IMR-90 (cell line): ENCODE results near the gene SRMS. TPM values are rescaled to one million over a fixed set of nuclear protein-coding genes. Genes with fewer than 3 reads are reported as not detected.

Source experiments
- ATAC-seq: fragments of 200-7000 bp; cut with Tn5 transposase; 2 replicates; pipeline ENCODE4 v1.9.1; 2020; ENCODE audit warnings: low read depth, mild to moderate bottlenecking, moderate library complexity
- BruUV-seq: library from RNA; stranded (reverse); fragments of 400-500 nt; replicated peaks from 2 replicates; lab custom pipeline; 2021; lab: Mats Ljungman, UMichigan
- CTCF ChIA-PET: fragments of 300-600 bp; formaldehyde crosslinking; extraction: SDS; loops from one replicate; lab custom pipeline; 2021; ENCODE audit warnings: antibody characterized with exemption; lab: Yijun Ruan, JAX
- POLR2A ChIA-PET: fragments of 300-600 bp; sonication (Branson Sonifier 250); formaldehyde crosslinking; loops from one replicate; lab custom pipeline; 2022; ENCODE audit warnings: antibody characterized with exemption; ENCODE audit not compliant: unreplicated experiment; lab: Charles Lee
- DNase-seq: peaks from one replicate; pipeline ENCODE4 v3.0.0; 2013
- H2AFZ ChIP-seq: replicated peaks from 2 replicates; pipeline ENCODE3; 2013; ENCODE audit warnings: low read length, mild to moderate bottlenecking; ENCODE audit not compliant: poor library complexity
- H2AK5ac ChIP-seq: 2 replicates; pipeline ENCODE4 v1.6.1; 2013; ENCODE audit warnings: low read depth, low read length, inconsistent platforms
- H2AK9ac ChIP-seq: replicated peaks from 2 replicates; pipeline ENCODE3; 2013; ENCODE audit warnings: mild to moderate bottlenecking, low read depth, low read length, moderate library complexity; ENCODE audit not compliant: poor library complexity
- H2BK120ac ChIP-seq: 2 replicates; pipeline ENCODE4 v1.6.1; 2013; ENCODE audit warnings: low read depth, low read length, inconsistent platforms
- H2BK15ac ChIP-seq: 3 replicates; pipeline ENCODE4 v1.6.1; 2013; ENCODE audit warnings: low read depth, low read length, inconsistent platforms
- H2BK20ac ChIP-seq: 2 replicates; pipeline ENCODE4 v1.6.1; 2013; ENCODE audit warnings: low read depth, mild to moderate bottlenecking, inconsistent platforms, low read length, moderate library complexity
- H2BK5ac ChIP-seq: 2 replicates; pipeline ENCODE4 v1.6.1; 2013; ENCODE audit warnings: mild to moderate bottlenecking, low read depth, low read length, inconsistent platforms; ENCODE audit not compliant: poor library complexity, severe bottlenecking
- H3K14ac ChIP-seq: replicated peaks from 2 replicates; pipeline ENCODE4 v1.6.1; 2013; ENCODE audit warnings: low read depth, low read length, inconsistent platforms
- H3K18ac ChIP-seq: 2 replicates; pipeline ENCODE4 v1.6.1; 2013; ENCODE audit warnings: low read depth, low read length, control low read depth
- H3K23ac ChIP-seq: 2 replicates; pipeline ENCODE4 v1.6.1; 2013; ENCODE audit warnings: low read depth, low read length, inconsistent platforms
- H3K27ac ChIP-seq: 2 replicates; pipeline ENCODE4 v1.5.1; 2013; ENCODE audit warnings: mild to moderate bottlenecking, control low read depth, low read length; ENCODE audit not compliant: insufficient read depth
- H3K27me3 ChIP-seq: 2 replicates; pipeline ENCODE4 v1.6.1; 2013; ENCODE audit warnings: low read length; ENCODE audit not compliant: control insufficient read depth, insufficient read depth
- H3K36me3 ChIP-seq: 2 replicates; pipeline ENCODE4 v1.6.1; 2013; ENCODE audit warnings: low read length, mixed read lengths; ENCODE audit not compliant: control insufficient read depth, insufficient read depth
- H3K4ac ChIP-seq: 2 replicates; pipeline ENCODE4 v1.6.1; 2013; ENCODE audit warnings: low read depth, low read length, inconsistent platforms
- H3K4me1 ChIP-seq: 2 replicates; pipeline ENCODE4 v1.6.1; 2013; ENCODE audit warnings: low read length, mixed read lengths; ENCODE audit not compliant: control insufficient read depth, insufficient read depth
- H3K4me2 ChIP-seq: 2 replicates; pipeline ENCODE4 v1.6.1; 2013; ENCODE audit warnings: low read depth, mild to moderate bottlenecking, control low read depth, low read length, moderate library complexity
- H3K4me3 ChIP-seq: 2 replicates; pipeline ENCODE4 v1.5.1; 2013; ENCODE audit warnings: low read depth, mild to moderate bottlenecking, control low read depth, low read length, moderate library complexity; ENCODE audit not compliant: insufficient read depth
- H3K56ac ChIP-seq: 2 replicates; pipeline ENCODE4 v1.6.1; 2013; ENCODE audit warnings: low read length, inconsistent platforms; ENCODE audit not compliant: insufficient read depth; ENCODE audit errors: extremely low read depth
- H3K79me1 ChIP-seq, 2 experiments: 2 replicates each; pipeline ENCODE4 v1.6.1; 2013; ENCODE audit warnings: low read length in 2 of 2, inconsistent platforms in 1 of 2, low read depth in 1 of 2
- H3K9ac ChIP-seq: 2 replicates; pipeline ENCODE4 v1.6.1; 2013; ENCODE audit warnings: low read depth, low read length, control low read depth
- H3K9me1 ChIP-seq: 2 replicates; pipeline ENCODE4 v1.6.1; 2013; ENCODE audit warnings: low read length, inconsistent platforms; ENCODE audit not compliant: insufficient read depth
- H3K9me3 ChIP-seq: 2 replicates; pipeline ENCODE4 v1.6.1; 2013; ENCODE audit warnings: low read length; ENCODE audit not compliant: control insufficient read depth, insufficient read depth
- H4K20me1 ChIP-seq: 2 replicates; pipeline ENCODE4 v1.6.1; 2013; ENCODE audit warnings: low read length, inconsistent platforms; ENCODE audit not compliant: insufficient read depth
- H4K5ac ChIP-seq: 2 replicates; pipeline ENCODE4 v1.6.1; 2013; ENCODE audit warnings: mild to moderate bottlenecking, low read depth, low read length, control low read depth
- H4K8ac ChIP-seq, 2 experiments: 2 replicates each; pipeline ENCODE4 v1.6.1; 2013; ENCODE audit warnings: low read depth in 2 of 2, low read length in 2 of 2, control low read depth in 1 of 2, inconsistent platforms in 1 of 2
- H4K91ac ChIP-seq: 2 replicates; pipeline ENCODE4 v1.6.1; 2013; ENCODE audit warnings: low read depth, low read length, inconsistent platforms; ENCODE audit not compliant: insufficient read depth
- BHLHE40 ChIP-seq: fragments of 150-350 bp; IDR thresholded peaks from 2 replicates; pipeline ENCODE4 v1.6.1; 2016; ENCODE audit warnings: mild to moderate bottlenecking, low read depth, low read length
- CEBPB ChIP-seq: IDR thresholded peaks from 2 replicates; pipeline ENCODE4 v1.6.1; 2012; ENCODE audit warnings: low read depth, low read length, improper control_type of control experiment
- CHD1 ChIP-seq: IDR thresholded peaks from 2 replicates; pipeline ENCODE4 v1.6.1; 2012; ENCODE audit warnings: low read depth, low read length, improper control_type of control experiment
- CTCF ChIP-seq: conservative IDR thresholded peaks from 2 replicates; pipeline ENCODE4 v1.5.1; 2012; ENCODE audit warnings: mild to moderate bottlenecking, low read depth, low read length, improper control_type of control experiment
- FOS ChIP-seq: fragments of 150-350 bp; IDR thresholded peaks from 2 replicates; pipeline ENCODE4 v1.6.1; 2016; ENCODE audit warnings: low read depth, low read length
- MAFK ChIP-seq: IDR thresholded peaks from 2 replicates; pipeline ENCODE4 v1.6.1; 2012; ENCODE audit warnings: low read depth, low read length, improper control_type of control experiment
- MAZ ChIP-seq: IDR thresholded peaks from 2 replicates; pipeline ENCODE4 v1.6.1; 2012; ENCODE audit warnings: low read depth, mild to moderate bottlenecking, low read length, improper control_type of control experiment, moderate library complexity, borderline replicate concordance
- NFE2L2 ChIP-seq: fragments of 150-350 bp; IDR thresholded peaks from 2 replicates; pipeline ENCODE4 v1.6.1; 2016; ENCODE audit warnings: low read depth, mild to moderate bottlenecking, low read length
- POLR2A ChIP-seq: IDR thresholded peaks from 2 replicates; pipeline ENCODE4 v1.6.1; 2012; ENCODE audit warnings: mild to moderate bottlenecking, low read depth, low read length
- RAD21 ChIP-seq: IDR thresholded peaks from 2 replicates; pipeline ENCODE4 v1.6.1; 2012; ENCODE audit warnings: low read length, improper control_type of control experiment
- RCOR1 ChIP-seq: IDR thresholded peaks from 2 replicates; pipeline ENCODE4 v1.6.1; 2012; ENCODE audit warnings: mild to moderate bottlenecking, low read length, improper control_type of control experiment; ENCODE audit not compliant: insufficient replicate concordance
- RFX5 ChIP-seq: IDR thresholded peaks from 2 replicates; pipeline ENCODE4 v1.8.0; 2012; ENCODE audit warnings: low read depth, mild to moderate bottlenecking, low read length, moderate library complexity
- SMC3 ChIP-seq: fragments of 150-350 bp; IDR thresholded peaks from 2 replicates; pipeline ENCODE4 v1.6.1; 2016; ENCODE audit warnings: low read depth, mild to moderate bottlenecking, antibody characterized with exemption, low read length, moderate library complexity
- USF2 ChIP-seq: fragments of 150-350 bp; IDR thresholded peaks from 2 replicates; pipeline ENCODE4 v1.6.1; 2017; ENCODE audit warnings: mild to moderate bottlenecking, antibody characterized with exemption, low read length, low read depth
- WGBS, 2 experiments: methylation state at CpG; one replicate each; pipeline versions ENCODE4 v1.1.5 to v1.1.7; 2013; ENCODE audit warnings: missing lambda C conversion rate in 2 of 2; ENCODE audit not compliant: insufficient read length in 1 of 2; ENCODE audit errors: extremely low coverage in 2 of 2; 5-methylcytosine and 5-hydroxymethylcytosine counted together
- dilution Hi-C: fragments of 300-500 bp; cut with HindIII; formaldehyde crosslinking; loops from one replicate; pipeline ENCODE4 v1.14.3; 2018; ENCODE audit warnings: low sequenced_read_pairs; ENCODE audit not compliant: unreplicated experiment
- in situ Hi-C: fragments of 300-500 bp; cut with MboI; formaldehyde crosslinking; loops from 3 replicates; pipeline ENCODE4 v1.14.3; 2019; ENCODE audit warnings: low sequenced_read_pairs, inconsistent platforms, mixed read lengths
- intact Hi-C: fragments of 100-400 bp; cut with micrococcal nuclease; formaldehyde crosslinking; loops from 2 replicates; pipeline ENCODE4 v1.10.0; 2022
- polyA plus RNA-seq, 3 experiments: library from polyadenylated mRNA; depleted of rRNA; stranded (reverse); fragments of >200 nt; gene quantifications; 2 replicates each; pipeline ENCODE4 v1.2.3, GENCODE V29; 2012; ENCODE audit warnings: low replicate concordance in 1 of 3
- total RNA-seq: library from RNA; depleted of rRNA; stranded (reverse); fragments of >200 nt; gene quantifications from 2 replicates; pipeline ENCODE4 v1.2.3, GENCODE V29; 2012

SRMS gene
- total and polyA plus RNA-seq, 2 of the 4 experiments (the other 2 are of a cell fraction) = not detected

GRCh38 chr20:63492518-63492917 is 55.0 kb downstream of the SRMS start:
- Histone ChIP-seq H3K14ac (no peak overlapping the region), H2BK15ac (no peak overlapping the region), H3K56ac (no peak overlapping the region), H3K23ac (no peak overlapping the region), H4K91ac (no peak overlapping the region), H3K27me3 (peaks cover 13% of the 10 kb centered on the region; the same call in 1 of the 2 replicates), H3K9me1 (no peaks in the 10 kb centered on the region), H2BK120ac (no peak overlapping the region), H4K8ac (no peak overlapping the region), H2AK5ac (no peak overlapping the region), H2BK20ac (no peak overlapping the region), H3K9me3 (no peaks in the 10 kb centered on the region), H3K18ac (no peak overlapping the region), H3K27ac (no peak overlapping the region), H3K9ac (no peak overlapping the region), H2AK9ac (no peak overlapping the region), H3K4ac (no peak overlapping the region), H3K79me1 (no peaks in the 10 kb centered on the region), H3K36me3 (no peaks in the 10 kb centered on the region), H2BK5ac (no peak overlapping the region), H4K5ac (no peak overlapping the region), H3K4me3 (no peak overlapping the region), H3K4me1 (no peaks in the 10 kb centered on the region), H4K20me1 (peaks cover 4% of the 10 kb centered on the region; the same call in 1 of the 2 replicates), H2AFZ (no peak overlapping the region), H3K4me2 (no peak overlapping the region)
- TF ChIP-seq CEBPB (no peak), RFX5 (no peak), RAD21 (no peak), POLR2A (no peak), CHD1 (no peak), MAFK (no peak), FOS (no peak), MAZ (no peak), RCOR1 (no peak), CTCF (no peak), USF2 (no peak), BHLHE40 (no peak), NFE2L2 (no peak), SMC3 (no peak)
- dilution Hi-C loops = no loop called here
- DNase-seq = no peak
- 62 to 100% methylated on average over 1 to 2 of the region's 2 CpGs for WGBS, 2 experiments
- POLR2A ChIA-PET = no interaction called here
- CTCF ChIA-PET = no interaction called here
- no TSS peak for BruUV-seq
- in situ Hi-C loops = no loop called here
- intact Hi-C loops = no loop called here
- ATAC-seq = no peak
